Measurements from ENCODE around the gene CDPF1.
A peak's percentile ranks its signal among the peaks of the same experiment; 100 is the strongest.

Gene CDPF1

GRCh38 chr22:46256358-46256958, 6.4 kb upstream of the CDPF1 start:
- DNase-seq, result no peak

- no peak for DNase-seq
Measured at GRCh38 chr22:46251816-46252380, 1.8 kb upstream of the CDPF1 start.

GRCh38 chr22:46251266-46251665, 1.2 kb upstream of the CDPF1 start:
- DNase-seq, result no peak

GRCh38 chr22:46250783-46251125, 661 bp upstream of the CDPF1 start:
- no peak for DNase-seq

GRCh38 chr22:46247443-46247975, 2.6 kb downstream of the CDPF1 start:
- DNase-seq, result no peak

- no peak for DNase-seq
Measured at GRCh38 chr22:46246178-46246577, 3.9 kb downstream of the CDPF1 start.

GRCh38 chr22:46245511-46245910, 4.6 kb downstream of the CDPF1 start:
- no peak for DNase-seq

- DNase-seq, result no peak
Measured at GRCh38 chr22:46244771-46245170, 5.3 kb downstream of the CDPF1 start.

GRCh38 chr22:46242076-46242475, 8.0 kb downstream of the CDPF1 start:
- DNase-seq, result no peak

GRCh38 chr22:46241396-46242007, 8.6 kb downstream of the CDPF1 start:
- no peak for DNase-seq

- DNase-seq, result no peak
Measured at GRCh38 chr22:46240907-46241306, 9.2 kb downstream of the CDPF1 start.

GRCh38 chr22:46240506-46240905, 9.6 kb downstream of the CDPF1 start:
- DNase-seq, result no peak

- DNase-seq, result no peak
Measured at GRCh38 chr22:46240073-46240472, 10.0 kb downstream of the CDPF1 start.

- no peak for DNase-seq
Measured at GRCh38 chr22:46239261-46240048, 10.6 kb downstream of the CDPF1 start.

- no peak for DNase-seq
Measured at GRCh38 chr22:46238541-46238940, 11.6 kb downstream of the CDPF1 start.

GRCh38 chr22:46237453-46238124, 12.5 kb downstream of the CDPF1 start:
- no peak for DNase-seq

- DNase-seq, result no peak
Measured at GRCh38 chr22:46234969-46235368, 15.1 kb downstream of the CDPF1 start.

GRCh38 chr22:46233231-46233630, 16.9 kb downstream of the CDPF1 start:
- DNase-seq, result peak; percentile 69

- DNase-seq, result no peak
Measured at GRCh38 chr22:46230262-46230901, 19.7 kb downstream of the CDPF1 start.

- no peak for DNase-seq
Measured at GRCh38 chr22:46229701-46230100, 20.4 kb downstream of the CDPF1 start.

- no peak for DNase-seq
Measured at GRCh38 chr22:46226577-46226976, 23.5 kb downstream of the CDPF1 start.

- no peak for DNase-seq
Measured at GRCh38 chr22:46225631-46226030, 24.5 kb downstream of the CDPF1 start.

GRCh38 chr22:46224898-46225290, 25.2 kb downstream of the CDPF1 start:
- no peak for DNase-seq

All from T1000 (cell line).